HepG2 (cell line): ENCODE measurements around the gene MYH7B. TPM values are rescaled to one million over a fixed set of nuclear protein-coding genes. Genes with fewer than 3 reads are reported as not detected.

ENCODE experiments used
- AHR ChIP-seq: IDR thresholded peaks from 2 replicates; pipeline ENCODE4 v1.6.1; 2018; ENCODE audit warnings: missing genetic modification reagents, missing compliant biosample characterization
- ATF5 ChIP-seq: sonication (generic); formaldehyde crosslinking; IDR thresholded peaks from 2 replicates; pipeline ENCODE4 v1.4.0; 2020; ENCODE audit warnings: mild to moderate bottlenecking, low read depth, missing genetic modification reagents
- FIP1L1 ChIP-seq: fragments of 200-400 bp; formaldehyde crosslinking; IDR thresholded peaks from 2 replicates; pipeline ENCODE4 v1.6.1; 2018; ENCODE audit warnings: low read depth, mild to moderate bottlenecking, low read length, moderate library complexity, borderline replicate concordance; ENCODE audit not compliant: insufficient read depth
- KDM6A ChIP-seq: IDR thresholded peaks from 2 replicates; pipeline ENCODE4 v1.6.1; 2016; ENCODE audit warnings: low read depth
- RNF2 ChIP-seq: fragments of 450-650 bp; conservative IDR thresholded peaks from 2 replicates; pipeline ENCODE4 v1.6.1; 2016; ENCODE audit warnings: low read depth
- SNAPC2 ChIP-seq: sonication (generic); formaldehyde crosslinking; IDR thresholded peaks from 2 replicates; pipeline ENCODE4 v1.8.1; 2022; ENCODE audit warnings: mild to moderate bottlenecking, missing genetic modification reagents
- SSRP1 ChIP-seq: IDR thresholded peaks from 2 replicates; pipeline ENCODE4 v1.6.1; 2016; ENCODE audit warnings: control low read depth
- THAP9 ChIP-seq: sonication (generic); formaldehyde crosslinking; IDR thresholded peaks from 2 replicates; pipeline ENCODE4; 2020; ENCODE audit warnings: missing genetic modification reagents, mild to moderate bottlenecking, borderline replicate concordance
- ZNF234 ChIP-seq: sonication (generic); formaldehyde crosslinking; conservative IDR thresholded peaks from 2 replicates; pipeline ENCODE4 v1.5.1; 2020; ENCODE audit warnings: mild to moderate bottlenecking, missing genetic modification reagents
- ZNF276 ChIP-seq: sonication (generic); formaldehyde crosslinking; IDR thresholded peaks from 2 replicates; pipeline ENCODE4 v1.4.0; 2020; ENCODE audit warnings: mild to moderate bottlenecking, low read depth, missing genetic modification reagents
- ZNF367 ChIP-seq: sonication (generic); formaldehyde crosslinking; IDR thresholded peaks from 2 replicates; pipeline ENCODE4 v1.4.0; 2020; ENCODE audit warnings: missing genetic modification reagents, borderline replicate concordance
- ZNF563 ChIP-seq: sonication (generic); formaldehyde crosslinking; IDR thresholded peaks from 2 replicates; pipeline ENCODE4 v1.8.0; 2022; ENCODE audit warnings: mild to moderate bottlenecking, moderate library complexity, missing genetic modification reagents
- ZNF564 ChIP-seq: sonication (generic); formaldehyde crosslinking; IDR thresholded peaks from 2 replicates; pipeline ENCODE4 v1.8.1; 2023; ENCODE audit warnings: mild to moderate bottlenecking, missing genetic modification reagents
- ZNF670 ChIP-seq: sonication (generic); formaldehyde crosslinking; IDR thresholded peaks from 2 replicates; pipeline ENCODE4 v1.8.0; 2022; ENCODE audit warnings: mild to moderate bottlenecking, missing genetic modification reagents, borderline replicate concordance
- ZNF772 ChIP-seq: sonication (generic); formaldehyde crosslinking; IDR thresholded peaks from 2 replicates; pipeline ENCODE4 v1.5.0; 2020; ENCODE audit warnings: mild to moderate bottlenecking, missing genetic modification reagents
- ZNF878 ChIP-seq: sonication (generic); formaldehyde crosslinking; IDR thresholded peaks from 2 replicates; pipeline ENCODE4 v1.8.1; 2023; ENCODE audit warnings: mild to moderate bottlenecking, missing genetic modification reagents, moderate library complexity
- polyA plus RNA-seq, 8 experiments: library from polyadenylated mRNA; depleted of rRNA in 3 of 8; stranded (reverse) in 7 of 8; unstranded in 1 of 8; fragments of >200 nt; fragmentation: Illumina TruSeq in 4 of 8; extraction: Trizol in 4 of 8; gene quantifications; 2 replicates each; pipeline versions ENCODE4 v1.2.1 to v1.2.3, GENCODE V29; 2011 to 2016; ENCODE audit warnings: low read depth in 4 of 8, missing spikeins in 1 of 8, mixed read lengths in 1 of 8; ENCODE audit not compliant: insufficient read depth in 1 of 8
- total RNA-seq, 5 experiments: library from RNA; depleted of rRNA; stranded (reverse); fragments of >200 nt; fragmentation: Illumina TruSeq; extraction: Trizol; gene quantifications; 2 replicates each; pipeline ENCODE4 v1.2.3, GENCODE V29; 2016; ENCODE audit warnings: low read depth in 1 of 5
- TF ChIP-seq, protein P1 (sequence below): sonication (generic); formaldehyde crosslinking; IDR thresholded peaks from 2 replicates; pipeline ENCODE4 v1.5.0; 2020; ENCODE audit warnings: missing genetic modification reagents
- TF ChIP-seq, protein P2 (sequence below): fragments of 450-650 bp; IDR thresholded peaks from 2 replicates; pipeline ENCODE4 v1.6.1; 2016
- TF ChIP-seq, protein P3 (sequence below): sonication (generic); formaldehyde crosslinking; IDR thresholded peaks from 2 replicates; pipeline ENCODE4 v1.8.0; 2022; ENCODE audit warnings: missing genetic modification reagents, mild to moderate bottlenecking, moderate library complexity, borderline replicate concordance

MYH7B gene
- total and polyA plus RNA-seq, 2 of the 13 experiments (the other 11 are each of a cell fraction or from before 2014, with no cell fraction given): 0.05 to 0.20 TPM

DNA sequence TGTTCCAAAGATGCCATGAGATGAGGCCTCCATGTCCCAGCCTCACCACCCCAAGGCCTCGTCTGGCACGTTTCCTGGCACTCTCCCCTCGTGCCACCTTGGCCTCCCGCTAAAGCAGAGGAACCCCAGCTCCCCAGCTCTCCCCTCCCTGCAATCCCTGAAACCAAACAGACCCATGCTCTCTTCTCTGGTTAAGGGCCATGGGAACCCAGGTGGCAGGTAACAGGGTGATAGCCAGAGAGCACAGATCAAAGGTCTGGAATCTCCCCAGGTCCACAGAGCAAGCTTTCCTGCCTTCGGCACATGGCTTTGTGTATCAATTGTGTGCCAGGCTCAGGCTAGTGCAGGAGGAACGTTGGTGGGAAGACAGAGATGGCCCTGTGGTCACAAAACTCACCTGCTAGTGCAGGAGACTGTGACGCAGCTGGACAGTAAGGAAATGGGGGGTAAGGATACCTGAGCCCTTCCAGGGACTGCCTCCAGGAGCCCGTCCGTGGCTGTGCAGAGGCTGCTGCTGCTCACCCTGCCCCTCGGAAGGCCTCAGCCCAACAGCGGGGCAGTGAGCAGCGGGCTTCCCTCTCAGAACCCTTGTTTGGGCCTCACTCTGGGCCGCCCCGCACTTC, 39.0 kb downstream of the MYH7B start (continued):
- TF ChIP-seq KDM6A (CRISPR knock-in tag) (no peak), ZNF670 (CRISPR knock-in tag) (no peak; the same call in 1 of the 2 replicates), ZNF564 (no peak), RNF2 (peak; percentile 68), ZNF276 (CRISPR knock-in tag) (no peak; the same call in none of the 2 replicates), SSRP1 (CRISPR knock-in tag) (0 out of 2 replicates have a peak, but pooled peaks have one; percentile 12), ZNF563 (peak; percentile 7; the same call in 1 of the 2 replicates), ZNF234 (no peak), AHR (CRISPR knock-in tag) (0 out of 2 replicates have a peak, but pooled peaks have one; percentile 58), FIP1L1 (no peak), THAP9 (CRISPR knock-in tag) (peak; percentile 32; the same call in 1 of the 2 replicates), SNAPC2 (CRISPR knock-in tag) (no peak), ZNF878 (CRISPR knock-in tag) (no peak), ZNF772 (CRISPR knock-in tag) (0 out of 2 replicates have a peak, but pooled peaks have one; percentile 40), ZNF367 (no peak; the same call in 1 of the 2 replicates), ATF5 (CRISPR knock-in tag) (no peak)
- TF ChIP-seq, protein P1, sequence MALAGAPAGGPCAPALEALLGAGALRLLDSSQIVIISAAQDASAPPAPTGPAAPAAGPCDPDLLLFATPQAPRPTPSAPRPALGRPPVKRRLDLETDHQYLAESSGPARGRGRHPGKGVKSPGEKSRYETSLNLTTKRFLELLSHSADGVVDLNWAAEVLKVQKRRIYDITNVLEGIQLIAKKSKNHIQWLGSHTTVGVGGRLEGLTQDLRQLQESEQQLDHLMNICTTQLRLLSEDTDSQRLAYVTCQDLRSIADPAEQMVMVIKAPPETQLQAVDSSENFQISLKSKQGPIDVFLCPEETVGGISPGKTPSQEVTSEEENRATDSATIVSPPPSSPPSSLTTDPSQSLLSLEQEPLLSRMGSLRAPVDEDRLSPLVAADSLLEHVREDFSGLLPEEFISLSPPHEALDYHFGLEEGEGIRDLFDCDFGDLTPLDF (CRISPR knock-in tag): no peak
- TF ChIP-seq, protein P2, sequence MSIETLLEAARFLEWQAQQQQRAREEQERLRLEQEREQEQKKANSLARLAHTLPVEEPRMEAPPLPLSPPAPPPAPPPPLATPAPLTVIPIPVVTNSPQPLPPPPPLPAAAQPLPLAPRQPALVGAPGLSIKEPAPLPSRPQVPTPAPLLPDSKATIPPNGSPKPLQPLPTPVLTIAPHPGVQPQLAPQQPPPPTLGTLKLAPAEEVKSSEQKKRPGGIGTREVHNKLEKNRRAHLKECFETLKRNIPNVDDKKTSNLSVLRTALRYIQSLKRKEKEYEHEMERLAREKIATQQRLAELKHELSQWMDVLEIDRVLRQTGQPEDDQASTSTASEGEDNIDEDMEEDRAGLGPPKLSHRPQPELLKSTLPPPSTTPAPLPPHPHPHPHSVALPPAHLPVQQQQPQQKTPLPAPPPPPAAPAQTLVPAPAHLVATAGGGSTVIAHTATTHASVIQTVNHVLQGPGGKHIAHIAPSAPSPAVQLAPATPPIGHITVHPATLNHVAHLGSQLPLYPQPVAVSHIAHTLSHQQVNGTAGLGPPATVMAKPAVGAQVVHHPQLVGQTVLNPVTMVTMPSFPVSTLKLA: peak; percentile 78
- TF ChIP-seq, protein P3, sequence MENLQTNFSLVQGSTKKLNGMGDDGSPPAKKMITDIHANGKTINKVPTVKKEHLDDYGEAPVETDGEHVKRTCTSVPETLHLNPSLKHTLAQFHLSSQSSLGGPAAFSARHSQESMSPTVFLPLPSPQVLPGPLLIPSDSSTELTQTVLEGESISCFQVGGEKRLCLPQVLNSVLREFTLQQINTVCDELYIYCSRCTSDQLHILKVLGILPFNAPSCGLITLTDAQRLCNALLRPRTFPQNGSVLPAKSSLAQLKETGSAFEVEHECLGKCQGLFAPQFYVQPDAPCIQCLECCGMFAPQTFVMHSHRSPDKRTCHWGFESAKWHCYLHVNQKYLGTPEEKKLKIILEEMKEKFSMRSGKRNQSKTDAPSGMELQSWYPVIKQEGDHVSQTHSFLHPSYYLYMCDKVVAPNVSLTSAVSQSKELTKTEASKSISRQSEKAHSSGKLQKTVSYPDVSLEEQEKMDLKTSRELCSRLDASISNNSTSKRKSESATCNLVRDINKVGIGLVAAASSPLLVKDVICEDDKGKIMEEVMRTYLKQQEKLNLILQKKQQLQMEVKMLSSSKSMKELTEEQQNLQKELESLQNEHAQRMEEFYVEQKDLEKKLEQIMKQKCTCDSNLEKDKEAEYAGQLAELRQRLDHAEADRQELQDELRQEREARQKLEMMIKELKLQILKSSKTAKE (CRISPR knock-in tag): no peak
